ENCODE data around the gene ANKMY2.
"Not testable (repeated sequence)": the region's sequence is repeated elsewhere in the genome, so short reads cannot be mapped to it uniquely, and the experiment has no call there.

The ANKMY2 gene

DNA sequence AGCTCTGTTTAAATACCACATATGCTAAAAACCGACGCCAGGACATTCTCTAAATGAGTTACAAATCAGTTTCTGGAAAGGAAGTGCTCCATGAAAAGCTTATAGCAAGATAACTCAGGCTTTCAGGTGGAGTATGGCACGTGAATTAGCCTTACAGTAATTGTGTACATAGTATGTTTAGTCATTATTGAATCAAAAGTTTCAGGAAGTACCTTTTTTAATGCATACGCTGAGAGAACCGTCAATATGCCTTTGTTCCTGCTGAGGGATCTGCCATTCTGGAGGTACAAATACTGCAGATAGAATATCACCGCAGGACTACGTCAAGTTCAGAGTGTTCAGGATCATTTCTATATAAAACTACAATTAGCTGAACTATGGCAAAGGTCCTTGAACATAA lies 45.7 kb downstream of the ANKMY2 start:
- no peak overlapping the region for H3K27ac ChIP-seq
- TF ChIP-seq, protein P1, sequence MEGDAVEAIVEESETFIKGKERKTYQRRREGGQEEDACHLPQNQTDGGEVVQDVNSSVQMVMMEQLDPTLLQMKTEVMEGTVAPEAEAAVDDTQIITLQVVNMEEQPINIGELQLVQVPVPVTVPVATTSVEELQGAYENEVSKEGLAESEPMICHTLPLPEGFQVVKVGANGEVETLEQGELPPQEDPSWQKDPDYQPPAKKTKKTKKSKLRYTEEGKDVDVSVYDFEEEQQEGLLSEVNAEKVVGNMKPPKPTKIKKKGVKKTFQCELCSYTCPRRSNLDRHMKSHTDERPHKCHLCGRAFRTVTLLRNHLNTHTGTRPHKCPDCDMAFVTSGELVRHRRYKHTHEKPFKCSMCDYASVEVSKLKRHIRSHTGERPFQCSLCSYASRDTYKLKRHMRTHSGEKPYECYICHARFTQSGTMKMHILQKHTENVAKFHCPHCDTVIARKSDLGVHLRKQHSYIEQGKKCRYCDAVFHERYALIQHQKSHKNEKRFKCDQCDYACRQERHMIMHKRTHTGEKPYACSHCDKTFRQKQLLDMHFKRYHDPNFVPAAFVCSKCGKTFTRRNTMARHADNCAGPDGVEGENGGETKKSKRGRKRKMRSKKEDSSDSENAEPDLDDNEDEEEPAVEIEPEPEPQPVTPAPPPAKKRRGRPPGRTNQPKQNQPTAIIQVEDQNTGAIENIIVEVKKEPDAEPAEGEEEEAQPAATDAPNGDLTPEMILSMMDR (IDR thresholded peaks at IDR 0.05), result no peak
- no peak for TF ChIP-seq ZFX (IDR thresholded peaks at IDR 0.05; ENCODE audit: borderline replicate concordance)

DNA sequence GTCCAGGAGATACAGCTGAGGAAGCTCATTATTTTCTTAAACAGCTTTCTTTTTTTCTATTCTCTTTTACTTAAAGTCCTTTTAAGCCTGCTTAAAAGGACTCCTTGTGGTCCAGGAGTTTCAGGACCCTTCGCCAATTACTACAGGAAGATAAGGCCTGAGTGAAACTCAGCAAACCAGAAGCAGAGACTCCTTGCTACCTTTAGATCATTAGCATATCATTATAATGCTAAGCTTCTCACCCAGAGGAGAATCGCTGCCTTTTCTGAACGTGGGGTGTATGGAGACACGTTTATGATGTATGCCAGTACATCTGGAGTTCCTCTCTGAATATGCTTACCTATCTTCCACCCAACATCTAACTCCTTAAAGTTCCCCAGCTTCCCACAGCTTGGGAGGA lies 47.5 kb downstream of the ANKMY2 start:
- H3K27ac ChIP-seq, result no peak overlapping the region
- TF ChIP-seq, protein P1 (IDR thresholded peaks at IDR 0.05), result no peak
- no peak for TF ChIP-seq ZFX (IDR thresholded peaks at IDR 0.05; ENCODE audit: borderline replicate concordance)

DNA sequence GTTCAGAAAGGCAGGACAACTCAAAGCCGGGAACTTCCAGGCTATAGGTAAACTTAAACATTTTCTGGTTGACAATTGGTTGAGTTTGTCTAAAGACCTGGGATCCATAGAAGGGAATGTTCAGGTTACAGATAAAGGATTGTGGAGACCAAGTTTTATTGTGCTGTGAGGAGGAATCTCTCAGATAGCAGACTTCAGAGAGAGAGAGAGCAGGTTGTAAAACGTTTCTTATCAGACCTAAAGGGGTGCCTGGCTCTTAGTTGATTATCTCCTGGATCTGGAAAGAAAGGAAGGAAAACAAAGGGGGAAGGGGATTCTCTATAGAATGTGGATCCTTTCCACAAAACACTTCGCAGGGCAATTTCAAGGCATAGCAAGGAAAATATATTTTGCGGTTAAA lies 50.0 kb downstream of the ANKMY2 start:
- H3K27ac ChIP-seq, result not testable (repeated sequence)

DNA sequence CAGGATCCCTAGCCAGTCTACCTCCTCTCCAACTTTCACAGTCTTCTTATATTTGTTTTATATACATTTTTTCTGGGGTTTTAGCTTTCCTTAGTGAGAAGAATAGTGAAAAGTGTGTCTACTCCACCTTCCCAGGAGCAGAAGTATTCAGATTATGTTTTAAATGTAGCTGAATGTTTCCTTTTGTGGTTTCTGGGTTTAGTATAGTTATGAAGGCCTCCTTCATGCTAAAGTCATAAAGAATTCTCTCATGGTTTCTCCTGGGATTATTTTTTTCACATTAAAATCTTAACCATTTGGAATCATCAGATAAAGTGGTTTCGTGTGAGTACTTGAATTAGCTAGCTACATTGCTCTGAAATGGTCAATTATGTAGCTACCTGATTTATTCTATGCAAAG lies 50.9 kb downstream of the ANKMY2 start:
- H3K27ac ChIP-seq, result no peak overlapping the region
- TF ChIP-seq, protein P1 (IDR thresholded peaks at IDR 0.05), result no peak
- TF ChIP-seq ZFX (IDR thresholded peaks at IDR 0.05; ENCODE audit: borderline replicate concordance), result no peak

DNA sequence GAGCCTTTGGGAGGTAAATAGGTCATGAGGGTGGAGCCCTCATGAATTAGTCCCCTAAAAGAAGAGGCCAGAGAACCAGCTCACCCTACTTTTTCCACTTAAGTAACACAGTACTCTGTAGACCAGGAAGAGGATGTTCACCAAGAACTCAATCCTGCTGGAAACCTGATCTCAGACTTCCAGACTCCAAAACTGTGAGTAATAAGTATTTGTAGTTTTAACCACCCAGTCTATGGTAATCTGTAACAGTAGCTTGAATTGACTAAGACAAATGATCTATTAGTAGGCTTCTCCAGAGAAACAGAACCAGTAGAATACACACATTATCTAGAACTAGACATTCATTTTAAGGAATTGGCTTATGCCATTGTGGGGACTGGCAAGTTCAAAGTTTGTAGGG lies 51.5 kb downstream of the ANKMY2 start:
- no peak for TF ChIP-seq ZFX (IDR thresholded peaks at IDR 0.05; ENCODE audit: borderline replicate concordance)
- TF ChIP-seq, protein P1 (IDR thresholded peaks at IDR 0.05), result no peak

DNA sequence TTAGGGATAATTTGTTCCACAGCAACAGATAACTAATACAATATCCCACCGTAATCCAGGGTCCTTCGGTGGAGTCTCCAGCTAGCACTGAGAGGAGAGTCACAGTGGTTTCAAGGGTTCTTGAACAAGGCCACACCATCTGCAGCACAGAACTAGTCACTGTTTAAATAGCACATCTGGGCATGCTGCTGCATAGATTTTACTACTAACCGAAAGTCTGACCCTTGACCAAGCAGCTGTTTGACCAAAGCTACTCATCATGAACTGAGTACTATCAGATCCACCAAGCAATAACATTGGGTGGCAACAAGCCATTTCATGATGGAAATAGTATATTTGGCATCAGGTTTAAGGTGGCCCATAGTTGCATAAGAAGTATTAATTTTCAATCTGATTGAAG lies 53.2 kb downstream of the ANKMY2 start:
- H3K27ac ChIP-seq, result no peak overlapping the region
- TF ChIP-seq, protein P1 (IDR thresholded peaks at IDR 0.05), result no peak
- TF ChIP-seq ZFX (IDR thresholded peaks at IDR 0.05; ENCODE audit: borderline replicate concordance), result no peak

More for the DNA sequence above, 51.5 kb downstream of the ANKMY2 start:
- no peak overlapping the region for H3K27ac ChIP-seq

DNA sequence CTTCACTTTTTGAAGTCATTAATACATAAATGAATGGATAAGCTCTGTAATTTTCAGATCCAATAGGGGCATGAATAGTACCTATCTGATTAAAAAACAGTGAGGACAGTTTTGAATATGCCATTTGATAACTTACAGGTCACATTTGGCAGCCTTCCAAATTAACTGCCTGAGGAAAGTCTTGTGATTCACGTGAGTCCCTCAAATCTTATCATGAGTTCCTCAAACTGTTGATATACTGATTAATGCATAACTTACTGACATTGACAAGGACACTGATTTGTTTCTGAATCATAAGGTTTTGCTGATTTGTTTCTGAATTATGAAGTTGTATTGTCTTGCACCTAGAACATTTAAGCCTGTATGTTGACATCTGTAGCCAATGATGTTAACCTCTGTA lies 55.1 kb downstream of the ANKMY2 start:
- no peak overlapping the region for H3K27ac ChIP-seq
- TF ChIP-seq ZFX (IDR thresholded peaks at IDR 0.05; ENCODE audit: borderline replicate concordance), result no peak
- TF ChIP-seq, protein P1 (IDR thresholded peaks at IDR 0.05), result no peak

DNA sequence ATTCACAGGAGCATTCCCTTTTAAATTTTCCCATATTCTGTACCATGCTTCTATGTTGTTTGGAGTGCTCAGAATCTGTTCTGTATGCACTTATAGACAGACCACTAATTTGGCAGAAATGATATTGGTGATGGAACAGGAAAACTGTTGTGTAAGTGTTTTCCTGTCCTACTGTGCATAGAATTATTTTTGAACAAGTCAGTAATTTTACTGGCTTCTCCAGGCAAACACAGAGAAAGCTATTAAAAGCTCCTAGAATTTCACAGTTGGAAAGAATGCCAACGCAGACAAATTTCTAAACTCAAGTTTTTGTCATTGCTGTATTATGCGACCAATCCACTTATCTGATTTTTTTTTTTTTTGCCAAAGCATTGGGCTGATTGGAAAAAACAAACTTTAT lies 55.7 kb downstream of the ANKMY2 start:
- TF ChIP-seq ZFX (IDR thresholded peaks at IDR 0.05; ENCODE audit: borderline replicate concordance), result no peak
- TF ChIP-seq, protein P1 (IDR thresholded peaks at IDR 0.05), result no peak
- no peak overlapping the region for H3K27ac ChIP-seq
